Fibroblast of lung (primary cell): Measurements from ENCODE around the gene KRT36. TPM values are rescaled to one million over a fixed set of nuclear protein-coding genes. Genes with fewer than 3 reads are reported as not detected.

Source experiments
- DNase-seq, 2 donors: peaks; one replicate each; pipeline versions ENCODE4 v3.0.0 to v3.0.0-alpha.2; 2010; ENCODE audit warnings: low read depth in 2 of 2
- H2AFZ ChIP-seq: 2 replicates; pipeline ENCODE4 v1.5.1; 2012; ENCODE audit warnings: low read length, control low read depth, inconsistent platforms
- H3K27ac ChIP-seq: 2 replicates; pipeline ENCODE4 v1.5.1; 2011; ENCODE audit warnings: low read length, control low read depth; ENCODE audit not compliant: insufficient read depth
- H3K27me3 ChIP-seq: 2 replicates; pipeline ENCODE4 v1.5.1; 2011; ENCODE audit warnings: mild to moderate bottlenecking, low read length; ENCODE audit not compliant: control insufficient read depth, insufficient read depth
- H3K36me3 ChIP-seq: 2 replicates; pipeline ENCODE4 v1.5.1; 2011; ENCODE audit warnings: low read length; ENCODE audit not compliant: control insufficient read depth, insufficient read depth
- H3K4me1 ChIP-seq: 2 replicates; pipeline ENCODE4 v1.5.1; 2011; ENCODE audit warnings: low read length; ENCODE audit not compliant: control insufficient read depth, insufficient read depth; ENCODE audit errors: extremely low read depth
- H3K4me2 ChIP-seq: 2 replicates; pipeline ENCODE4 v1.5.1; 2011; ENCODE audit warnings: low read length, control low read depth; ENCODE audit not compliant: insufficient read depth; ENCODE audit errors: extremely low read depth
- H3K4me3 ChIP-seq, 4 experiments: fragments of 200-600 bp in 1 of 4; sonication (generic) in 1 of 4; replicated peaks in 1 of 4; 2 replicates each; pipeline ENCODE4 v1.5.1; 2011 to 2016; ENCODE audit warnings: low read length in 4 of 4, low read depth in 3 of 4, mild to moderate bottlenecking in 3 of 4, control low read depth in 2 of 4, inconsistent platforms in 1 of 4, mixed read lengths in 1 of 4; ENCODE audit not compliant: insufficient read depth in 1 of 4; ENCODE audit errors: control extremely low read depth in 1 of 4
- H3K79me2 ChIP-seq: 2 replicates; pipeline ENCODE4 v1.5.1; 2012; ENCODE audit warnings: mild to moderate bottlenecking, low read length, inconsistent platforms; ENCODE audit not compliant: control insufficient read depth, insufficient read depth
- H3K9ac ChIP-seq: 2 replicates; pipeline ENCODE4 v1.5.1; 2011; ENCODE audit warnings: mild to moderate bottlenecking, low read length, control low read depth; ENCODE audit not compliant: insufficient read depth
- H3K9me3 ChIP-seq: 2 replicates; pipeline ENCODE4 v1.5.1; 2012; ENCODE audit warnings: low read depth, low read length; ENCODE audit not compliant: control insufficient read depth, insufficient read depth
- H4K20me1 ChIP-seq: 2 replicates; pipeline ENCODE4 v1.5.1; 2011; ENCODE audit warnings: low read length; ENCODE audit not compliant: control insufficient read depth, insufficient read depth; ENCODE audit errors: extremely low read depth
- CTCF ChIP-seq, 2 donors: IDR thresholded peaks in 1 of 2; conservative IDR thresholded peaks in 1 of 2; 1 replicate in 1 of 2; 2 replicates in 1 of 2; pipeline ENCODE4 v1.5.1; 2011 to 2012; ENCODE audit warnings: low read length in 2 of 2, control low read depth in 1 of 2, inconsistent platforms in 1 of 2, low read depth in 1 of 2, mild to moderate bottlenecking in 1 of 2
- EZH2 ChIP-seq: IDR thresholded peaks from 2 replicates; pipeline ENCODE4 v1.5.1; 2012; ENCODE audit warnings: low read length, control low read depth, mild to moderate bottlenecking; ENCODE audit errors: missing control alignments
- polyA plus RNA-seq, 2 donors: library from polyadenylated mRNA; depleted of rRNA in 1 of 2; stranded (reverse) in 1 of 2; unstranded in 1 of 2; fragments of >200 nt; gene quantifications; 2 replicates each; pipeline ENCODE4 v1.2.1, GENCODE V29; 2011 to 2012; ENCODE audit warnings: missing spikeins in 1 of 2
- total RNA-seq: library from RNA; depleted of rRNA; stranded (reverse); fragments of >200 nt; gene quantifications from 2 replicates; pipeline ENCODE4 v1.2.1, GENCODE V29; 2014

KRT36 gene
- total and polyA plus RNA-seq, 2 donors (not counting 1 experiment from before 2014, with no cell fraction given): 0.03 TPM; not detected in 1

GRCh38 chr17:41533613-41534012, 43.9 kb upstream of the KRT36 start:
- Histone ChIP-seq H3K9me3 (no peaks in the 10 kb centered on the region), H3K79me2 (no peaks in the 10 kb centered on the region), H3K4me3 (no peak overlapping the region), H4K20me1 (no peaks in the 10 kb centered on the region), H3K4me2 (no peak overlapping the region), H3K27me3 (no peaks in the 10 kb centered on the region), H3K9ac (no peak overlapping the region), H2AFZ (no peak overlapping the region), H3K27ac (no peak overlapping the region), H3K36me3 (no peaks in the 10 kb centered on the region), H3K4me1 (peaks cover 9% of the 10 kb centered on the region)
- DNase-seq: no peak
- no peak for TF ChIP-seq EZH2

- Histone ChIP-seq H3K27me3 (no peaks in the 10 kb centered on the region), H4K20me1 (no peaks in the 10 kb centered on the region), H3K79me2 (no peaks in the 10 kb centered on the region), H3K36me3 (no peaks in the 10 kb centered on the region), H3K4me3 (no peak overlapping the region), H3K4me1 (peaks cover 5% of the 10 kb centered on the region), H2AFZ (no peak overlapping the region), H3K4me2 (no peak overlapping the region), H3K9ac (no peak overlapping the region), H3K9me3 (no peaks in the 10 kb centered on the region), H3K27ac (no peak overlapping the region)
- no peak for TF ChIP-seq EZH2
- TF ChIP-seq CTCF (conservative IDR thresholded peaks at IDR 0.05 in 1 of 2, IDR thresholded peaks at IDR 0.05 in 1 of 2; ENCODE audit: low read depth in 1 of 2, low read length in 2 of 2): no peak
- DNase-seq: no peak
Measured at GRCh38 chr17:41532947-41533570, 43.3 kb upstream of the KRT36 start.

GRCh38 chr17:41531993-41532392, 42.3 kb upstream of the KRT36 start:
- Histone ChIP-seq H3K27me3 (peaks cover 4% of the 10 kb centered on the region), H3K27ac (no peak overlapping the region), H3K79me2 (no peaks in the 10 kb centered on the region), H3K4me2 (no peak overlapping the region), H3K36me3 (no peaks in the 10 kb centered on the region), H3K4me1 (peaks cover 5% of the 10 kb centered on the region), H3K4me3 (no peak overlapping the region), H3K9me3 (no peaks in the 10 kb centered on the region), H3K9ac (no peak overlapping the region), H4K20me1 (no peaks in the 10 kb centered on the region), H2AFZ (no peak overlapping the region)
- DNase-seq: no peak
- TF ChIP-seq CTCF (conservative IDR thresholded peaks at IDR 0.05 in 1 of 2, IDR thresholded peaks at IDR 0.05 in 1 of 2; ENCODE audit: low read depth in 1 of 2, low read length in 2 of 2) (no peak), EZH2 (no peak)
